GM13976 (cell line): ENCODE data around the gene KRT86.

Source experiments
- DNase-seq: peaks from one replicate; pipeline ENCODE4 v3.0.0; 2012; ENCODE audit warnings: low spot score
- in situ Hi-C: fragments of 300-500 bp; cut with MboI; formaldehyde crosslinking; loops from one replicate; pipeline ENCODE4 v1.12.0; 2022; ENCODE audit warnings: low sequenced_read_pairs, mixed read lengths, inconsistent platforms; ENCODE audit not compliant: unreplicated experiment
- TF ChIP-seq, protein P1 (sequence below): IDR thresholded peaks from 2 replicates; pipeline ENCODE4 v1.5.1; 2012; ENCODE audit warnings: borderline replicate concordance, mild to moderate bottlenecking; ENCODE audit not compliant: insufficient read depth; ENCODE audit errors: extremely low read depth, missing control alignments, control extremely low read depth

Gene KRT86

GRCh38 chr12:52351196-52352059 is 77.0 kb downstream of the KRT86 start:
- no peak for DNase-seq
- TF ChIP-seq, protein P1, sequence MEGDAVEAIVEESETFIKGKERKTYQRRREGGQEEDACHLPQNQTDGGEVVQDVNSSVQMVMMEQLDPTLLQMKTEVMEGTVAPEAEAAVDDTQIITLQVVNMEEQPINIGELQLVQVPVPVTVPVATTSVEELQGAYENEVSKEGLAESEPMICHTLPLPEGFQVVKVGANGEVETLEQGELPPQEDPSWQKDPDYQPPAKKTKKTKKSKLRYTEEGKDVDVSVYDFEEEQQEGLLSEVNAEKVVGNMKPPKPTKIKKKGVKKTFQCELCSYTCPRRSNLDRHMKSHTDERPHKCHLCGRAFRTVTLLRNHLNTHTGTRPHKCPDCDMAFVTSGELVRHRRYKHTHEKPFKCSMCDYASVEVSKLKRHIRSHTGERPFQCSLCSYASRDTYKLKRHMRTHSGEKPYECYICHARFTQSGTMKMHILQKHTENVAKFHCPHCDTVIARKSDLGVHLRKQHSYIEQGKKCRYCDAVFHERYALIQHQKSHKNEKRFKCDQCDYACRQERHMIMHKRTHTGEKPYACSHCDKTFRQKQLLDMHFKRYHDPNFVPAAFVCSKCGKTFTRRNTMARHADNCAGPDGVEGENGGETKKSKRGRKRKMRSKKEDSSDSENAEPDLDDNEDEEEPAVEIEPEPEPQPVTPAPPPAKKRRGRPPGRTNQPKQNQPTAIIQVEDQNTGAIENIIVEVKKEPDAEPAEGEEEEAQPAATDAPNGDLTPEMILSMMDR, result no peak
- in situ Hi-C loops, result no loop called here

DNA sequence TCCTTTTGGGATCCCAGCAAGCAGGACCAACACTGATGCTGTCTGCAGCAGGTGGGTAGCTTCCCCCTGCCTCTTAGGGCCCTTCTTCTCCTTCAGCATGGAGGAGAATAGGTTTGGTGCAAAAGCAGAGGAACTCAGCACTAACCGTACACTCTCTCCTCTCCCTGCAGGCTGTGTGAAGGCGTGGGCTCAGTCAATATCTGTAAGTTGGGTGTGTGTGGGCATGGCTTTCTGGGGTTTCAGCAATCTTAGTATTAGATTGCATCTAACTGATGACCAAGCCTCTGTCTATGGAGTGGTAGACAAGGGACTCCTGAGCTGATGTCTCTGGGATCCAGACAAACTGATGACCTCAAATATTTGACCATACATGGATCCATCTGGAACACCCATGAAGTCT is 78.5 kb downstream of the KRT86 start:
- TF ChIP-seq, protein P1, result no peak

DNA sequence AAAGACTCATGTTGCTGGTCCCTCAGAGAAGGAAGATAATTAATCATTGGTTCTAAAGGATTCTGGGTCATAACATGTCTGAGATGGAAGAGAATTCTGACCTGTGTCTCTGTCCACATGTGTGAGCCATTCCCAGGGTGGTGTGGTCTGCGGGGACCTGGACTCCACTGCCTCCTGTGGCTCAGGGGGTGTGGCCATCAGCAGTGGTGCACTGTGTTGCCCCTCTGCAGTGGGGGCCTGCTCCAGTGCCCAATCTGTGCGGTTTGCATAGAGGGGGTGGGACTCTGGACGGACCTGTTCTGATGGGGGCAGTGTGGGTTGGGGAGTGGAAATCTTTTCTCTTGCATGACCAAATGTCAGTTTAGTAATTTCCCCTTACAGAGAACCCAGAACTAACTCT is 79.3 kb downstream of the KRT86 start:
- in situ Hi-C loops, result no loop called here
- no peak for DNase-seq
- TF ChIP-seq, protein P1, result no peak

More for the DNA sequence above, 78.5 kb downstream of the KRT86 start:
- no peak for DNase-seq
- in situ Hi-C loops, result no loop called here

DNA sequence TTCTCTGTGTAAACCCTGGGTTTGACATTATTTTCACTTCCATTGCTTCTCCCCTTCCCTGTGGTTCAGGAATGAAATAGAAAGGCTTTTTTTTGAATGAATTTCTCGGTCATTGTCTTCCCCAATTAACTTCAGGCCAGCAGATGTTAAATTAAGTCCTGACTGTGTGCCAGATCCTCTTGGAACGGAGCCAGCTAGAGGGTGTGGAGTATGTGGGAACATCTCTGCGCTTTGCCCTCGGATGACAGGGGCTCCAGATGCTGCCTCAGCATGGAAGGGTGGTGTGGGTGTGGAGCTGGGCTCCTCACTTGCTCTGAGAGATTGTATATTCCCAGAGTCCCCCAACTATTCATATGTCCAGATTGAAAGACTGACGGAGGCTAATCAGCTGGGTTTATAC is 79.8 kb downstream of the KRT86 start:
- TF ChIP-seq, protein P1, result no peak
- no peak for DNase-seq
- in situ Hi-C loops, result no loop called here

DNA sequence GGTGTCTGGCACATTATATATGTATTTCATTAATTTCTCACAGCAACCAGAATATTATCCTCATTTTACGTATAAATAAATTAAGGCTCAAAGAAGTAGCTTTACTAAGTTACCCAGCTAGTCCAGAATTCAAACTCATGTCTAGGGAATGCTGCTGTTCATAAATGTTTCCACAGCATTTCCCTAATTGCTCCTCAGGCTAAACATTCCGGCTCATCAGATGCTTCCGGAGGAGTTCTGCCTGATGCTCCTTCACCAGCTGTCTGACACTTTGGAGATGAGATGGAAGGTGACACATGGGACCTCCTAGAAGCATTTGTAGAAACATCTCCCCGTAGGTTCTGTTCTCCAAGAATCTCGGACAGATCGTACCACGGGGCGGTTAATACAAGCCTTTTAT is 80.7 kb downstream of the KRT86 start:
- in situ Hi-C loops, result no loop called here
- TF ChIP-seq, protein P1, result no peak
- no peak for DNase-seq

GRCh38 chr12:52356031-52356761 is 81.8 kb downstream of the KRT86 start:
- TF ChIP-seq, protein P1, result no peak
- in situ Hi-C loops, result no loop called here
- no peak for DNase-seq
